B cell (primary cell): ENCODE data around the gene ICA1. TPM values are rescaled to one million over a fixed set of nuclear protein-coding genes. Genes with fewer than 3 reads are reported as not detected.

ENCODE experiments used
- ATAC-seq: fragments of 200-7000 bp; cut with Tn5 transposase; one replicate; pipeline ENCODE4 v1.10.0; 2021; ENCODE audit warnings: low read depth, mild to moderate bottlenecking, moderate number of reproducible peaks, moderate library complexity
- CTCF ChIA-PET: fragments of 350-600 bp; sonication (Branson Sonifier 250); formaldehyde crosslinking; loops from one replicate; lab custom pipeline; 2021; ENCODE audit warnings: antibody characterized with exemption, inconsistent platforms; lab: Charles Lee
- POLR2A ChIA-PET: fragments of 350-600 bp; sonication (Branson Sonifier 250); formaldehyde crosslinking; loops from one replicate; lab custom pipeline; 2021; ENCODE audit warnings: antibody characterized with exemption; lab: Charles Lee
- DNase-seq: peaks from one replicate; pipeline ENCODE4 v3.0.0; 2013
- H2AFZ ChIP-seq: 2 replicates; pipeline ENCODE4 v1.6.1; 2012; ENCODE audit warnings: mild to moderate bottlenecking, low read depth, low read length; ENCODE audit not compliant: insufficient read depth, poor library complexity, severe bottlenecking
- H3K27ac ChIP-seq, 2 donors: 1 replicate in 1 of 2; 2 replicates in 1 of 2; pipeline ENCODE4 v1.5.1; 2012 to 2013; ENCODE audit warnings: low read length in 2 of 2, mild to moderate bottlenecking in 2 of 2, moderate library complexity in 1 of 2
- H3K27me3 ChIP-seq, 4 experiments: fragments of 200-600 bp in 1 of 4; sonication (generic) in 1 of 4; replicated peaks in 1 of 4; 1 replicate in 2 of 4; 2 replicates in 2 of 4; pipeline versions ENCODE4 v1.6.1 to v1.7.0; 2013 to 2016; ENCODE audit warnings: low read length in 3 of 4, mild to moderate bottlenecking in 2 of 4, mixed read lengths in 1 of 4, moderate library complexity in 1 of 4; ENCODE audit not compliant: insufficient read depth in 4 of 4, control insufficient read depth in 3 of 4; ENCODE audit errors: control extremely low read depth in 1 of 4
- H3K36me3 ChIP-seq, 2 experiments: replicated peaks in 1 of 2; 1 replicate in 1 of 2; 2 replicates in 1 of 2; pipeline versions ENCODE4 v1.6.1 to v1.7.1; 2013; ENCODE audit warnings: low read length in 1 of 2; ENCODE audit not compliant: insufficient read depth in 2 of 2, control insufficient read depth in 1 of 2; ENCODE audit errors: control extremely low read depth in 1 of 2, extremely low read depth in 1 of 2
- H3K4me1 ChIP-seq, 2 donors: fragments of 200-600 bp in 1 of 2; sonication (generic) in 1 of 2; 1 replicate in 1 of 2; 2 replicates in 1 of 2; pipeline versions ENCODE4 v1.5.1 to v1.6.1; 2013 to 2017; ENCODE audit warnings: low read length in 2 of 2; ENCODE audit not compliant: control insufficient read depth in 2 of 2, insufficient read depth in 2 of 2
- H3K4me2 ChIP-seq: replicated peaks from 2 replicates; pipeline ENCODE3; 2012; ENCODE audit warnings: mild to moderate bottlenecking, low read depth, low read length; ENCODE audit not compliant: poor library complexity, severe bottlenecking
- H3K4me3 ChIP-seq, 5 experiments: fragments of 200-600 bp in 1 of 5; sonication (generic) in 1 of 5; 1 replicate in 3 of 5; 2 replicates in 2 of 5; pipeline versions ENCODE4 v1.5.1 to v1.7.0; 2011 to 2016; ENCODE audit warnings: low read length in 4 of 5, mild to moderate bottlenecking in 4 of 5, low read depth in 2 of 5, control low read depth in 1 of 5, moderate library complexity in 1 of 5; ENCODE audit not compliant: insufficient read depth in 1 of 5; ENCODE audit errors: control extremely low read depth in 1 of 5, extremely low read depth in 1 of 5
- H3K79me2 ChIP-seq: fragments of 200-600 bp; sonication (generic); one replicate; pipeline ENCODE4 v1.6.0; 2016; ENCODE audit warnings: low read length; ENCODE audit not compliant: control insufficient read depth, insufficient read depth
- H3K9ac ChIP-seq: fragments of 200-600 bp; sonication (generic); 2 replicates; pipeline ENCODE4 v1.6.1; 2017; ENCODE audit warnings: mild to moderate bottlenecking, low read length, moderate library complexity
- H3K9me3 ChIP-seq, 3 donors: one replicate each; pipeline versions ENCODE4 v1.6.1 to v1.7.1; 2013; ENCODE audit warnings: low read length in 2 of 3; ENCODE audit not compliant: control insufficient read depth in 2 of 3, insufficient read depth in 1 of 3; ENCODE audit errors: control extremely low read depth in 1 of 3
- H4K20me1 ChIP-seq: 2 replicates; pipeline ENCODE4 v1.6.0; 2012; ENCODE audit warnings: mild to moderate bottlenecking, low read length; ENCODE audit not compliant: insufficient read depth, control insufficient read depth, poor library complexity, severe bottlenecking
- H3K27ac Mint-ChIP-seq: one replicate; pipeline ENCODE4 v1.8.0; 2021; ENCODE audit warnings: mixed read lengths
- H3K27me3 Mint-ChIP-seq: one replicate; pipeline ENCODE4 v1.8.0; 2021; ENCODE audit warnings: mixed read lengths
- H3K4me1 Mint-ChIP-seq: one replicate; pipeline ENCODE4 v1.8.0; 2021; ENCODE audit warnings: mixed read lengths
- H3K4me3 Mint-ChIP-seq: one replicate; pipeline ENCODE4 v1.8.0; 2021; ENCODE audit warnings: mixed read lengths
- H3K9me3 Mint-ChIP-seq: one replicate; pipeline ENCODE4 v1.8.0; 2022; ENCODE audit warnings: mixed read lengths; ENCODE audit not compliant: insufficient read depth
- EZH2 ChIP-seq: IDR thresholded peaks from 2 replicates; pipeline ENCODE4 v1.6.1; 2012; ENCODE audit warnings: borderline replicate concordance, low read depth, mild to moderate bottlenecking, moderate library complexity, low read length; ENCODE audit not compliant: insufficient read depth, poor library complexity, severe bottlenecking
- WGBS: methylation state at CpG from one replicate; pipeline ENCODE4 v1.1.5; 2013; ENCODE audit warnings: missing lambda C conversion rate; ENCODE audit not compliant: insufficient coverage; 5-methylcytosine and 5-hydroxymethylcytosine counted together
- intact Hi-C: fragments of 100-400 bp; cut with micrococcal nuclease; formaldehyde crosslinking; loops from one replicate; pipeline ENCODE4 v1.10.0; 2022
- polyA plus RNA-seq: library from polyadenylated mRNA; depleted of rRNA; stranded (reverse); fragments of >200 nt; gene quantifications from 2 replicates; pipeline ENCODE4 v1.2.3, GENCODE V29; 2012
- total RNA-seq, 2 donors: library from RNA; stranded (reverse); fragments of 120-200 nt in 1 of 2; gene quantifications; 1 replicate in 1 of 2; 2 replicates in 1 of 2; pipeline versions ENCODE4 v1.2.3 to v1.2.4, GENCODE V29; 2013 to 2022
- TF ChIP-seq, protein P1 (sequence below): fragments of 200-600 bp; IDR thresholded peaks from one replicate; pipeline ENCODE4 v1.8.0; 2022; ENCODE audit warnings: antibody characterized with exemption, mild to moderate bottlenecking

The ICA1 gene
- total and polyA plus RNA-seq, 2 donors (not counting 1 experiment from before 2014, with no cell fraction given) = 0.03 TPM; not detected in 1

DNA sequence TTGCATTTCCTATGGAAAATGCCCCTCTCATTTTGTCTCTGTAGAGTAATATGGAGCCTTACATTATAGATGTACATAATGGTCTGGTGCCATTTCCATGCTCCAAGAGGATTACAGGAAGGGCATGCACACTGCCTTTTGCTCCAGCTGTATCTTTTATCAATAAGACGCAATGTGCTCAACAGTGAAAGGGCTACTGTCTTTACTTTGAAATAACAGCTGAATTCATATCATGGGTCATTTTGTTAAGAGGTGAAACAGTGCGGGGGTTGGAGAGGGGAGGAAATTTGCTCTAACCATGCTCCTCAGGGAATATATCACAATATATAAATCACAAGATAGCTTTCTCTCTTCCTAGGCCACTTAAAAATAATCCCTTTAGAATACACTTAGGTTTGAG, 77.7 kb downstream of the ICA1 start:
- H3K9me3 Mint-ChIP-seq = no peaks in the 10 kb centered on the region
- Histone ChIP-seq H4K20me1 (no peaks in the 10 kb centered on the region), H3K9ac (no peak overlapping the region), H3K4me1 (peaks cover 15 to 23% of the 10 kb centered on the region in 2 donors), H3K79me2 (no peaks in the 10 kb centered on the region), H3K9me3 (no peaks in the 10 kb centered on the region), H3K4me3 (no peak overlapping the region), H3K4me2 (no peak overlapping the region), H3K36me3 (no peaks in the 10 kb centered on the region), H3K27ac (no peak overlapping the region), H3K27me3 (no peaks in the 10 kb centered on the region), H2AFZ (no peak overlapping the region)
- ChIA-PET POLR2A (no interaction called here), CTCF (interaction anchor here (0.6 to 1.3 kb wide), 3 partner anchors 33 to 978 kb away, joined by 3 to 4 read pairs (median 3); no protein-coding TSS in a partner anchor)
- DNase-seq (no peak), ATAC-seq (no peak)
- no peaks in the 10 kb centered on the region for H3K27me3 Mint-ChIP-seq
- no peak for TF ChIP-seq EZH2
- TF ChIP-seq, protein P1, sequence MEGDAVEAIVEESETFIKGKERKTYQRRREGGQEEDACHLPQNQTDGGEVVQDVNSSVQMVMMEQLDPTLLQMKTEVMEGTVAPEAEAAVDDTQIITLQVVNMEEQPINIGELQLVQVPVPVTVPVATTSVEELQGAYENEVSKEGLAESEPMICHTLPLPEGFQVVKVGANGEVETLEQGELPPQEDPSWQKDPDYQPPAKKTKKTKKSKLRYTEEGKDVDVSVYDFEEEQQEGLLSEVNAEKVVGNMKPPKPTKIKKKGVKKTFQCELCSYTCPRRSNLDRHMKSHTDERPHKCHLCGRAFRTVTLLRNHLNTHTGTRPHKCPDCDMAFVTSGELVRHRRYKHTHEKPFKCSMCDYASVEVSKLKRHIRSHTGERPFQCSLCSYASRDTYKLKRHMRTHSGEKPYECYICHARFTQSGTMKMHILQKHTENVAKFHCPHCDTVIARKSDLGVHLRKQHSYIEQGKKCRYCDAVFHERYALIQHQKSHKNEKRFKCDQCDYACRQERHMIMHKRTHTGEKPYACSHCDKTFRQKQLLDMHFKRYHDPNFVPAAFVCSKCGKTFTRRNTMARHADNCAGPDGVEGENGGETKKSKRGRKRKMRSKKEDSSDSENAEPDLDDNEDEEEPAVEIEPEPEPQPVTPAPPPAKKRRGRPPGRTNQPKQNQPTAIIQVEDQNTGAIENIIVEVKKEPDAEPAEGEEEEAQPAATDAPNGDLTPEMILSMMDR = no peak
- H3K4me3 Mint-ChIP-seq = no peak overlapping the region
- H3K4me1 Mint-ChIP-seq = peaks cover 29% of the 10 kb centered on the region
- WGBS = 100% methylated on average over 1 of the region's 2 CpGs
- H3K27ac Mint-ChIP-seq = no peak overlapping the region
- intact Hi-C loops = no loop called here

DNA sequence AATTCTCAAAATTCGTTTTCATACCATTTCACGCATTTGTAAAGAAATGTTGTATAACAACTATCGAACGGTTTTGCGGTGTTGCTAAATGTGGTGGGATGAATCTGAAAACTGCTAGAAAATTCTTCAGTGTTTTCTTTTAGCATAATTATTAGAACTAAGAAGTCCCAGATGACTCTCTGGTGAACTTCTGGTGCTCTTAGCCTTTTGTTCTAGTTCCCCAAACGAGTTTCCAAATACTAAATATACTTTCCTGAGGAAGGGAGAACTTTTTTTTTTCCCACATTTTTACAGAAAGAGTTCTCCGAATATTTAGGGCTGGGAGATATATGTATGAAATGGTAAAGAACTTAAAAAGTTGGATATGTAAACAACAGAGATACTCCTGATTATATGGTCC, 82.5 kb downstream of the ICA1 start:
- Histone ChIP-seq H3K27ac (no peak overlapping the region), H2AFZ (no peak overlapping the region), H3K4me1 (peaks cover 43 to 49% of the 10 kb centered on the region in 2 donors), H3K9me3 (no peaks in the 10 kb centered on the region), H3K79me2 (no peaks in the 10 kb centered on the region), H3K4me3 (no peak overlapping the region), H4K20me1 (no peaks in the 10 kb centered on the region), H3K9ac (no peak overlapping the region), H3K36me3 (no peaks in the 10 kb centered on the region), H3K4me2 (no peak overlapping the region), H3K27me3 (no peaks in the 10 kb centered on the region)
- H3K27me3 Mint-ChIP-seq = no peaks in the 10 kb centered on the region
- intact Hi-C loops = no loop called here
- no peaks in the 10 kb centered on the region for H3K9me3 Mint-ChIP-seq
- POLR2A ChIA-PET = interaction anchor here (0.7 kb wide), 1 partner anchor 609 kb away, joined by 3 read pairs; no protein-coding TSS in a partner anchor
- H3K27ac Mint-ChIP-seq = no peak overlapping the region
- no peak for DNase-seq
- peaks cover 55% of the 10 kb centered on the region for H3K4me1 Mint-ChIP-seq
- WGBS = 100% methylated on average over 4 of the region's 7 CpGs
- no peak for ATAC-seq
- CTCF ChIA-PET = interaction anchor here (1.0 to 6.8 kb wide), 2 partner anchors 11 to 498 kb away, joined by 3 to 57 read pairs; no protein-coding TSS in a partner anchor
- no peak for TF ChIP-seq EZH2
- TF ChIP-seq, protein P1 = no peak
- H3K4me3 Mint-ChIP-seq = no peak overlapping the region
